ENCODE results near the gene SLC2A8. TPM values are rescaled to one million over a fixed set of nuclear protein-coding genes. Genes with fewer than 3 reads are reported as not detected.

Gene SLC2A8
- total RNA-seq, 1 experiment from 2014 or later = 17.4 TPM

- H3K4me1 ChIP-seq (replicated peaks) = peaks cover 19% of the 10 kb centered on the region
- H3K36me3 ChIP-seq = peaks cover 96% of the 10 kb centered on the region
- H3K9me3 ChIP-seq (replicated peaks) = peaks cover 2% of the 10 kb centered on the region; the same call in 1 of the 2 replicates
- no peak for DNase-seq (ENCODE audit: low read depth in 1 of 2, low spot score in 2 of 2)
- H3K27me3 ChIP-seq (replicated peaks) = no peaks in the 10 kb centered on the region
- no peak overlapping the region for H3K27ac ChIP-seq
- no peak overlapping the region for H3K4me3 ChIP-seq
Observed at GRCh38 chr9:127445851-127446712, 49.1 kb downstream of the SLC2A8 start.

GRCh38 chr9:127446713-127447415 is 49.9 kb downstream of the SLC2A8 start:
- H3K9me3 ChIP-seq (replicated peaks) = peaks cover 2% of the 10 kb centered on the region; the same call in 1 of the 2 replicates
- peaks cover 88% of the 10 kb centered on the region for H3K36me3 ChIP-seq
- H3K27ac ChIP-seq = no peak overlapping the region
- no peak for DNase-seq (ENCODE audit: low read depth in 1 of 2, low spot score in 2 of 2)
- H3K27me3 ChIP-seq (replicated peaks) = no peaks in the 10 kb centered on the region
- peaks cover 19% of the 10 kb centered on the region for H3K4me1 ChIP-seq (replicated peaks)
- no peak overlapping the region for H3K4me3 ChIP-seq

GRCh38 chr9:127447416-127448111 is 50.6 kb downstream of the SLC2A8 start:
- no peak for DNase-seq (ENCODE audit: low read depth in 1 of 2, low spot score in 2 of 2)
- no peaks in the 10 kb centered on the region for H3K27me3 ChIP-seq (replicated peaks)
- no peak overlapping the region for H3K27ac ChIP-seq
- H3K4me3 ChIP-seq = no peak overlapping the region
- peaks cover 85% of the 10 kb centered on the region for H3K36me3 ChIP-seq
- H3K9me3 ChIP-seq (replicated peaks) = peaks cover 2% of the 10 kb centered on the region; the same call in 1 of the 2 replicates
- H3K4me1 ChIP-seq (replicated peaks) = peaks cover 25% of the 10 kb centered on the region

- DNase-seq (ENCODE audit: low read depth in 1 of 2, low spot score in 2 of 2) = no peak
- Histone ChIP-seq H3K36me3 (peaks cover 79% of the 10 kb centered on the region), H3K9me3 (replicated peaks) (peaks cover 2% of the 10 kb centered on the region; the same call in 1 of the 2 replicates), H3K4me3 (no peak overlapping the region), H3K27ac (no peak overlapping the region), H3K4me1 (replicated peaks) (peaks cover 25% of the 10 kb centered on the region), H3K27me3 (replicated peaks) (no peaks in the 10 kb centered on the region)
Observed at GRCh38 chr9:127448112-127448805, 51.3 kb downstream of the SLC2A8 start.

- Histone ChIP-seq H3K4me1 (replicated peaks) (peaks cover 20% of the 10 kb centered on the region), H3K27ac (peak overlapping the region; percentile 80), H3K36me3 (peaks cover 69% of the 10 kb centered on the region), H3K4me3 (peak overlapping the region; percentile 85), H3K27me3 (replicated peaks) (no peaks in the 10 kb centered on the region), H3K9me3 (replicated peaks) (no peaks in the 10 kb centered on the region)
- no peak for DNase-seq (ENCODE audit: low read depth in 1 of 2, low spot score in 2 of 2)
Observed at GRCh38 chr9:127449332-127449966, 52.5 kb downstream of the SLC2A8 start.

- Histone ChIP-seq H3K27ac (peak overlapping the region; percentile 80), H3K4me1 (replicated peaks) (peaks cover 20% of the 10 kb centered on the region), H3K36me3 (peaks cover 61% of the 10 kb centered on the region), H3K27me3 (replicated peaks) (no peaks in the 10 kb centered on the region), H3K4me3 (peak overlapping the region; percentile 85), H3K9me3 (replicated peaks) (no peaks in the 10 kb centered on the region)
- no peak for DNase-seq (ENCODE audit: low read depth in 1 of 2, low spot score in 2 of 2)
Observed at GRCh38 chr9:127450243-127450760, 53.3 kb downstream of the SLC2A8 start.

GRCh38 chr9:127450830-127451607 is 54.0 kb downstream of the SLC2A8 start, which contains the start of the genes LRSAM1 and RPL12:
TSS of gene LRSAM1 (plus strand) at chr9:127451510. CDS start at chr9:127454528, 3,018 bp downstream.
TSS of gene RPL12 (minus strand) at chr9:127451406. CDS start at chr9:127451317, 89 bp downstream.
- peak; percentile 90 to 95 for DNase-seq (ENCODE audit: low read depth in 1 of 2, low spot score in 2 of 2)
- Histone ChIP-seq H3K27ac (peak within 1 kb of the TSS; percentile 80), H3K4me3 (peak within 1 kb of the TSS; percentile 85), H3K36me3 (peaks cover 54% of the 10 kb centered on the region), H3K27me3 (replicated peaks) (no peaks in the 10 kb centered on the region), H3K4me1 (replicated peaks) (peaks cover 20% of the 10 kb centered on the region), H3K9me3 (replicated peaks) (no peaks in the 10 kb centered on the region)

- Histone ChIP-seq H3K36me3 (peaks cover 48% of the 10 kb centered on the region), H3K27ac (peak overlapping the region; percentile 80), H3K27me3 (replicated peaks) (no peaks in the 10 kb centered on the region), H3K4me1 (replicated peaks) (peaks cover 20% of the 10 kb centered on the region), H3K9me3 (replicated peaks) (no peaks in the 10 kb centered on the region), H3K4me3 (peak overlapping the region; percentile 85)
- no peak for DNase-seq (ENCODE audit: low read depth in 1 of 2, low spot score in 2 of 2)
Observed at GRCh38 chr9:127451608-127451857, 54.6 kb downstream of the SLC2A8 start.

GRCh38 chr9:127451858-127452656 is 55.1 kb downstream of the SLC2A8 start:
- Histone ChIP-seq H3K4me3 (peak overlapping the region; percentile 85), H3K36me3 (peaks cover 43% of the 10 kb centered on the region), H3K4me1 (replicated peaks) (peaks cover 20% of the 10 kb centered on the region), H3K27me3 (replicated peaks) (no peaks in the 10 kb centered on the region), H3K9me3 (replicated peaks) (no peaks in the 10 kb centered on the region), H3K27ac (peak overlapping the region; percentile 80)
- DNase-seq (ENCODE audit: low read depth in 1 of 2, low spot score in 2 of 2) = peak in 1 of 2 experiments; percentile 55

- DNase-seq (ENCODE audit: low read depth in 1 of 2, low spot score in 2 of 2) = no peak
- Histone ChIP-seq H3K9me3 (replicated peaks) (no peaks in the 10 kb centered on the region), H3K36me3 (peaks cover 41% of the 10 kb centered on the region), H3K4me3 (no peak overlapping the region), H3K4me1 (replicated peaks) (peaks cover 20% of the 10 kb centered on the region), H3K27ac (no peak overlapping the region), H3K27me3 (replicated peaks) (no peaks in the 10 kb centered on the region)
Observed at GRCh38 chr9:127452691-127453090, 55.7 kb downstream of the SLC2A8 start.

GRCh38 chr9:127455324-127455992 is 58.5 kb downstream of the SLC2A8 start:
- Histone ChIP-seq H3K27ac (no peak overlapping the region), H3K27me3 (replicated peaks) (no peaks in the 10 kb centered on the region), H3K4me1 (replicated peaks) (peaks cover 6% of the 10 kb centered on the region), H3K4me3 (no peak overlapping the region), H3K36me3 (peaks cover 14% of the 10 kb centered on the region), H3K9me3 (replicated peaks) (no peaks in the 10 kb centered on the region)
- DNase-seq (ENCODE audit: low read depth in 1 of 2, low spot score in 2 of 2) = no peak
